ENCODE data around the gene NUP214. TPM values are rescaled to one million over a fixed set of nuclear protein-coding genes. Genes with fewer than 3 reads are reported as not detected.

NUP214 gene
- total and polyA plus RNA-seq, 2 of the 8 experiments (the other 6 are each of a cell fraction or from before 2014, with no cell fraction given) = 28.6 to 50.2 TPM

DNA sequence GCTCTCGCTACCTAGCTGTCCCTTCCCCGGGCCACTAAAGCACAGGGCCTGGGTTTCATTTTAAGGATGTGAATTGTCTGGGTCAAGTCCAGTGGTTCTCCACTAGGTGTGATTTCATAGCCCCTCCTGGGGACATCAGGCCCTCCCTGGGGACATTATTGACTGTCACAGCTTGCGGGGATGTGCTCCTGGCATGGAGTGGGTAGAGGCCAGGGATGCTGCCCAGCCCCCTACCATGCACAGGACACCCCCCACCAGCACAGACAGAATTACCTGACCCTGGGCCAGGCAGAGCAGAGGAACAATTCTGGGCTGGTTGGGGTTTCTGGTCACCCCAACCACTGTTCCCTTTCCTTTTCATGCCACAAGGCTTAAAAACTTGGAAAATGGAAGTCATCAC is 146.8 kb downstream of the NUP214 start:
- Histone ChIP-seq H3K79me2 (ENCODE audit: control insufficient read depth in 1 of 2, insufficient read depth in 2 of 2, low read length in 2 of 2) (no peaks in the 10 kb centered on the region), H4K8ac (ENCODE audit: extremely low read depth, insufficient read depth, low read length) (no peak overlapping the region), H3K18ac (ENCODE audit: extremely low read depth, low read length) (no peak overlapping the region), H3K9me3 (ENCODE audit: insufficient read depth in 2 of 2, low read depth in 1 of 2, low read length in 1 of 2) (no peaks in the 10 kb centered on the region), H4K91ac (replicated peaks; ENCODE audit: insufficient read length, low read length) (no peak overlapping the region), H3K14ac (ENCODE audit: insufficient read length) (no peak overlapping the region), H3K36me3 (ENCODE audit: control insufficient read depth in 2 of 4, insufficient read depth in 4 of 4, low read length in 3 of 4) (no peaks in the 10 kb centered on the region), H2BK20ac (ENCODE audit: low read length) (no peak overlapping the region), H2AFZ (ENCODE audit: low read length) (no peak overlapping the region), H3K4me3 (ENCODE audit: extremely low read depth in 1 of 4, insufficient read depth in 2 of 4, low read depth in 3 of 4, low read length in 4 of 4) (no peak overlapping the region), H2BK15ac (ENCODE audit: low read length) (no peak overlapping the region), H3K9ac (replicated peaks in 1 of 4; ENCODE audit: extremely low read depth in 1 of 4, low read depth in 3 of 4, low read length in 3 of 4) (no peak overlapping the region), H3K27me3 (replicated peaks in 1 of 4; ENCODE audit: control insufficient read depth in 3 of 4, extremely low read depth in 1 of 4, insufficient read depth in 3 of 4, low read length in 3 of 4) (peaks cover 2 to 19% (median 13%) of the 10 kb centered on the region in 4 experiments; a peak in 6 of 7 replicates), H3K4me2 (ENCODE audit: insufficient read depth in 1 of 2, low read depth in 2 of 2, low read length in 2 of 2) (no peak overlapping the region), H2AK5ac (ENCODE audit: low read depth, low read length) (no peak overlapping the region), H3K23ac (ENCODE audit: insufficient read length) (no peak overlapping the region), H2BK12ac (ENCODE audit: low read depth, low read length) (no peak overlapping the region), H4K20me1 (replicated peaks in 1 of 2; ENCODE audit: control insufficient read depth in 1 of 2, insufficient read depth in 2 of 2, low read length in 2 of 2) (no peaks in the 10 kb centered on the region), H3K56ac (replicated peaks; ENCODE audit: insufficient read length, low read depth, low read length) (no peak overlapping the region), H2BK5ac (ENCODE audit: low read depth, low read length) (no peak overlapping the region), H2BK120ac (replicated peaks; ENCODE audit: low read depth, low read length) (no peak overlapping the region), H4K5ac (ENCODE audit: insufficient read length, low read depth, low read length) (no peak overlapping the region), H3K79me1 (ENCODE audit: low read depth, low read length) (no peaks in the 10 kb centered on the region), H3K23me2 (ENCODE audit: low read depth, low read length) (peaks cover 2% of the 10 kb centered on the region; the same call in 1 of the 2 replicates), H3K4me1 (replicated peaks in 1 of 4; ENCODE audit: control insufficient read depth in 3 of 4, insufficient read depth in 4 of 4, low read length in 3 of 4) (peaks cover 3 to 15% (median 9%) of the 10 kb centered on the region in 4 experiments; a peak in 5 of 7 replicates), H3K4ac (replicated peaks; ENCODE audit: insufficient read length, low read depth, low read length) (no peak overlapping the region), H3K27ac (ENCODE audit: low read depth, low read length) (no peak overlapping the region)
- 94% methylated on average over 3 of the region's 3 CpGs; no CpG with 5 or more reads in 1 of the 2 experiments for WGBS, 2 experiments (ENCODE audit: extremely low coverage in 1 of 2, insufficient coverage in 1 of 2, insufficient read length in 1 of 2, insufficient replicate concordance in 2 of 2, low coverage in 1 of 2, low lambda C conversion rate in 2 of 2, missing lambda C conversion rate in 1 of 2)
- CTCF ChIA-PET (ENCODE audit: partially characterized antibody) = interaction anchor here (0.8 to 2.5 kb wide), 5 partner anchors 9 to 24 kb away, joined by 3 to 7 read pairs (median 3); no protein-coding TSS in a partner anchor
- POLR2A ChIA-PET (ENCODE audit: partially characterized antibody) = interaction anchor here (1.6 kb wide), 1 partner anchor 15 kb away, joined by 4 read pairs; no protein-coding TSS in a partner anchor
- no peak for TF ChIP-seq CBX5 (IDR thresholded peaks at IDR 0.05; ENCODE audit: low read depth, low read length)
- FAIRE-seq (no peak), DNase-seq (ENCODE audit: low read depth in 1 of 2, low spot score in 2 of 2) (no peak)

Data from H1 (cell line).